ENCODE data around the gene DIP2A.
"Not testable (repeated sequence)": the region's sequence is repeated elsewhere in the genome, so short reads cannot be mapped to it uniquely, and the experiment has no call there.

DIP2A gene

DNA sequence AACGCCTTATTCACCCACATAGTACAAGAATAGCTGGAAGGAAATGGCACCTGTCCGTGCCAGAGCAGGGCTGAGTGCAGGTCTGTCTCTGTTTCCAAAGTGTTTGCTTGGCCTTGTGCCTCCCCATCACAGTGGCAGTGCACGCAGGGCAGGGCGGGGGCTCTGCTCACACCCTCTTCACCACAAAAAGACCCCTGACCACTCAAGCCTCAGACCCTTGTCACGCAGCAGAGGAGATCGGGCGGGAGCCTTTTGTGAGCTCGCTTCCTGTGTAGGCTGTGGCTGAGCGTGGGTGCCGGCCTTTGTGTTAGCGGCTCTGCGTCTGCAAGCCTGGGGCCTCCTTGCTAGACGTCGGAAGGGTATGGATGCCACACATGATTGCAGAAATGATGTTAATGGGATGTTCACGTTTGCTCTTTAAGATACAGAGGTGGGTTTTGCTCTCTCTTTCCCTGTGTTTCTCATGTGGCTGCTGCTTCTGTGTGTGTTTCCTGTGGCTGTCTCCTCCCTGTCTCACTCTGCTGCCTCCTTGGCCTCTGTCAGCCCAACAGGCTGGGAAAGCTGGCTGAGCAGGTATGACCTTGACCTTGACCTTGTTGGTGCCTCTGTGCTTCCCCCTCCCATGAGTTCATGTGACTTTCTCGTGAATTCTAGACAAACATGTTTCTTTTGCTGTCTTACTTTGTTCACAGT lies 100.7 kb downstream of the DIP2A start:
- DNase-seq, result no peak

DNA sequence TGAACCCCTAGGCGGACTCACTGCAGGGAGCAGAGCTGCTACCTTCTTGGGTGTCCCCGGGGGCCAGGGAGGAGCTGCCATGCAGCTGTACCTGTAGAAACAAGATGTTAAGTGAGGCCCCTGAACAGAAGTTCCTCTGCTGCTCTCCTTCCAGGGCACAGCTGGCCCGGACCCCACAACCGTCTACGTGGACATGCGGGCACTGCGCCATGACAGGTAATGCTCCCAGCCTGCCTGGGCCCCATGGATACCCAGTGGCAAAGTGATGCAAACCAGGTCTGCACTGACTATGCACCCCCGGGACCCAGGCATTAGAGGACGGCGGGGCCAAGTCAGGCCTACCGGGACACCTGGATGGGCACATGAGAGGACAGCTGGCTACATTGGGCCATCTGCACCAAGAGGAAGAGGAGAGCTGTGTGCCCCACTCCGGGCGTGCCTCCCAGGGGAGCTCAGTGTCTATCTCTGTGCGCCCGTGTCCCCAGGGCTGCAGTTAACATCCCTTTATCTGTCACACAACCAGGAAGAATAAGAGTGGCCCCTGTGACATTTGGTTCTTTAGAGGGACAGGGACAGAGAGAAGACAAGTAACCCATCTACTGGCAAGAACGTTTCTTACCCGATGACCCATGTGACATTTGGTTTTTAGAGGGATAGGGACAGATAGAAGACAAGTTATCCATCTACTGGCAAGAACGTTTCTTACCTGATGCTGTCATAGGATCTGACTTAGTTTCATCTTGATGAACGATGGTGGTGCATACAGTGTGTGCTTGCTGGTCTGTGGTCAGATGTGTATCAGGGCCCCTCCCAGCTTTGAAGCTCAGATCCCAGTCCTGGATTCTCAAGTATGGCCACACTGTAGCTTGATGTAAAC lies 102.1 kb downstream of the DIP2A start:
- no peak for DNase-seq

DNA sequence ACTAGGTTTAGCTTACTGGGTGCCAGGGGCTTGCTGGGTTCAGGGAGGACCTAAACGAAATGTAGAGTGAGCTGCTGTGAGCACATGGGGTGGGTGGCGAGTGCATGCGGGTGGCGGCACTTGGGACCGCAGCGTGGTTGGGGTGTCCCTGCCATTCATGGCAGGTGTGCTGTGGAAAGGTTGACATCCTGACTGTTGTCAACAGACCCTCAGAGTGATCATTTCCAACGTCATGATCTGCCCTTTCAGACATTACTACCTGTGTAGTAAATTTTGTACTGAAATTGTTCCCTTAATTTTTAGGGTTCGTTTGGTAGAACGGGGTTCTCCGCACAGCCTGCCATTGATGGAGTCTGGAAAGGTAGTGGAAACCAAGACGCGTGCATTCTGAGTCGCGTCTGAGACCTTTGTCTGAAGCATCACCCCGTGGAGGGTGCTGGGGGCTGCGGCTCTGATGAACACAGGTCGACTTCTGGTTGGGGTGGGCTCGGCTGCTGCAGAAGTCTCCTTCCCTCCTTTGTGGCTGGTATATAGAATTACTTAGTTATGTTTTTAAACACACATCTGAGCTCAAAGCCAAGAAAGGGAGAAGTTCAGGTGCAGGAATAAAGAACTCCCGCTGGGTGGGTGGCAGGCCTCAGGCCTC lies 102.9 kb downstream of the DIP2A start:
- DNase-seq, result no peak

DNA sequence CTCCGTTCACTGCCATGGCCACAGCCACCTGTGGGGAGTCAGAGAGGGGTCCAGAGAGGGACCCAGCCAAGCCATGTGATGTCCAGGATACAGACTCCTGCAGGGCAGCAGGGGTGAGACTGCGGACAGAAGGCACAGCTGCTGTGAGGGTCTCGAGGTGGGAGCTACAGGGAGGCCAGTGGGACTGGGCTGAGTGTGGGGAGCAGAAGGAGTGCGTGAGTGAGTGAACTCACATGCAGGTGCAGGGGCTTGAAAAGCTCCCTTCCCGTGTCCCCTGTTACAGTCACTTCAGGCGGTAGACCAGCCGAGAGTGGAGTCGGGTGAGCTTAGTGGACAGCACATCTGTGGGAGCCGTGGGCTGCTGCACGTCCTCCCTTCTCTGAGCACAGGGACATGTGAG lies 103.8 kb downstream of the DIP2A start:
- DNase-seq, result no peak

DNA sequence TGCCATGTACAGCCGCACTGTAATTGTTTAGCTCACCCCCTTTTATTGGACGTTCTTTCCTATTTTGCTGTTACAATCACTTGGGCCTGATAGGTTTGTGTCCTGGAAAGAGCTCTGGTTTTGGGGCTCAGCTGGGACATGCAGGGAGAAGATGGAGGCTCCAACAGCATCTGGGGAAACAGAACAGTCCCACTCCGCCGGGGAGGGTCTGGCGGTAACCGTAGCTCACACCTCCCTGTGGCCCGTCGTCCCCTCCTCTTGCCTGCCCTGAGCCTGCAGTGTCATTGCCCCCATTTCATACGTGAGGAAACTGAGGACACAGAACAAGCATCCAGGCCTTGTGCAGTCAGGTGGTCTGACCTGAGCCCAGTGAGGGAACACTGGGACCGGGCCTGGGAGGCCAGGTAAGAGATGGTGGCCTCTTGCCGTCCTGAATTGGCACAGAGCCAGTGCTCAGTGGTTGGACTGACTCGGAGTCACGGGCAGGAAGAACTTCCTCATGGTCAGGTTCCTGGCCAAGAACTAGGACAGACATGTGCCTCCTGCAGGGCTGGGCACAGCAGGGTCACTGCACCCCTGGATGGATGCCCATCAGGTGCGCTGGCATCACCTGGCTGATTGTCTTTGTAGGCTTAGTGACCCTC lies 104.4 kb downstream of the DIP2A start:
- DNase-seq, result no peak

DNA sequence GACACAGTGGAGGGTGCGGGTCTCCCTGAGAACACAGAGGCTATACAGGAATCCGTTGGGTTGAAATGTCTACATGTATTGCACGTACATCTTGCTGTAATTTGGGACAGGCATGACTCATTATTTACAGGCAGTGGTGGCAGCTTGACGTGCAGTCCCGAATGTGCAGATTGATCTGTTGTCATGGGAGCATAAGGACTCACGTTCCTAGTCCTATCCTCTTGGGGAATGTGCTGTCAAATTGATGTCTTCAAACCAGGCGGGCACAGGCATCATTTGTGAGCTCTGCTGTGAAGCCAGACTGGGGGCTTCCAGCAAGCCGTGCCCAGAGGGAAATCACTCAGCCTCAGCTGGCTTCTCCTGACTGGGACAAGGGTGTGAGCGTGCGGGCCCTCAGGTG lies 105.7 kb downstream of the DIP2A start:
- peak; percentile 12 for DNase-seq

DNA sequence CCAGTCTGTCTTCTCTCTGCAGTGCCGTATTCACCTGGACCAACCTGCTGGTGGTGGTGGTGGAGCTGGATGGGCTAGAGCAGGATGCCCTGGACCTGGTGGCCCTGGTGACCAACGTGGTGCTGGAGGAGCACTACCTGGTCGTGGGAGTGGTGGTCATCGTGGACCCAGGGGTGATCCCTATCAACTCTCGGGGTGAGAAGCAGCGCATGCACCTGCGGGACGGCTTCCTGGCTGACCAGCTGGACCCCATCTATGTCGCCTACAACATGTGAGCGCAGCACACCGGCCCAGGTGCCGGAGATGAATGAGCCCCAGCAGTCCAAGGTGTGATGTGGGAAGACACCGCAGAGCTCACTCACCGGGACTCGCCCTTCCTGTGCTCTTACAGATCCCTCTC lies 108.7 kb downstream of the DIP2A start:
- no peak for DNase-seq

DNA sequence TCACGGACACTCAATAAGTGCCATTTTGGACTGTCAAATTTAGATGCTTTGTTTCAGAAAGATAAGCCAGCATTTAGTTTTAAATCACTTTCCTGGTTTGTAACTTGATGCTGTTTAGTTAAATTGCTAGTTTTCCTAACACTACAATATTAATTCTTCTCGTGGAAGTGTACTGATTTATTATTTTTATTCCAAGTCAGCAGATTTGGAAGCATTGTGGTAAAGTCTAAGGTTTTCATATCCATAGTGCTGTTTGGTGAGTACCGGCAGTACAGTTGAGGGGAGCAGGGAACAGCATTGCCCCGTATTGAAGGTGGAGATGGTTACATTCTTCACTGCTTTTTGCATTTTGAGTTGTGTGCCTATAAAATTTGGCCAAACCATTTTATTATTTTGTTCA lies 109.9 kb downstream of the DIP2A start:
- no peak for DNase-seq

DNA sequence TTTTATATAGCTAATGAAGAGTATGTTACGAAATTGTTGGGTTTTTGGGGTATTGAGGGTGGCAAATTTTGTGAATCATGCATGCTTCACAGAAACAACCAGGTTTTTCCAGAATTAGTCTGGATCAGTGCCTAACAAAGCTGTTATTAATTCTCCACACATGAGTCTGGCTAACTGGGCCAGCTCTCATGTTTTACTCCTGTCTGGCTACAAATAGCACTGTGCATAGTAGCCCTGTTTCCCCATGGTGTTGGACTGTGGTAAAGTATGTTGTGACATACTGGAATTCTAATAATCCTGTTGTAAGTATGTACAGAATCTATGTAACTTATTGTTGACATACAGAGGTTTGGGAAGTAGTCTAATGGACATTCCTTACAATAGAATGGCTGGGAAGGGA lies 110.4 kb downstream of the DIP2A start:
- DNase-seq, result no peak

DNA sequence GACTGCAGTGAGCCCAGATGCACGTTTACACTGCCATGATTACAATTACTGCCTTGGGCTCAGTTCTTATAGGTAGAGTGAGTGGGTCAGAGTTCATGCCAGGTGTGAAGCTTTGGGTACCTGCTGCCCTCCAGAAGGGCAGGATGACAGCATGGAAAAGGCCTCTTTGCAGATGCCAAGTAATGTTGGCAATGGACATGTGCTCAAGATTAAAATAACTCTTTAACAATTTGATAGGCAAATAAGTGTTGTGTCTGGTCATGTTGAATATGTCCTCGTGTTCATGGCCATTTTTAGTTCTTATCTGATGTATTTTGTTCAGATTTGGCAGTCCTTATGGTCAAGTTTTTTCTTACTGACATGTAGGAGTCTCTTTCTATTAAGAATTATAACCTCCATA lies 111.4 kb downstream of the DIP2A start:
- no peak for DNase-seq

DNA sequence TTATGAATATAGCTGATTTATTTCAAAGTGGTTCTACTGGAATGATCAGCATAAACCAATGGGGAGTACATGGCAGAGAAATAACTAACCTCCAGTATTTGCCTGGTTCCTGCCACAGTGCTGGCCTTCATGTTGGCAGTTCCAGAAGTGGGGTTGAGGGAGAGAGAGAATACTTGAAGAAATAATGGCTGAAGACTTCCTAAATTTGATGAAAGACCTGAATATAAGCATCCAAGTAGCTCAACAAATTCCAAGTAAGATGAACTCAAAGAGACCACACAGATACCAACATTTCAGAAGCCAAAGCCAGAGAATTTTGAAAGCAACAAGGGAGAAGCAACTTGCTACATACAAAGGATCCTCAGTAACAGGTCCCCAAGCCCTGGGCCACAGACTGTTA lies 111.9 kb downstream of the DIP2A start:
- DNase-seq, result no peak

DNA sequence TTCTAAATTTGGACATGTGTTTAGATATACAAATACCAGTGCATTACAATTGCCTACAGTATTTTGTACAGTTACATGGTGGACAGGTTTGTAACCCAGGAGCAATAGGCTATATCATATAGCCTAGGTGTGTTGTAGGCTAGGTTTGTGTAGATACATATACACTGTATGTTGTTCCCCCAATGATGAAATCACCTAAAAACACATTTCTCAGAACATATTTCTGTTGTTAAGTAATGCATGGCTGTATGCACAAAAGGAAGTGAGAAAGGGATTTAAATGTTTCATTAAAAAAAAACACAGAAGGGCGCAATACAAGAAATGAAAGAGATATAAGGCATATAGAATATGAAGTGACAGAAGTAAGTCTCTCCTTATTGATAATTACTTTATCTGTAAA lies 114.2 kb downstream of the DIP2A start:
- DNase-seq, result no peak

DNA sequence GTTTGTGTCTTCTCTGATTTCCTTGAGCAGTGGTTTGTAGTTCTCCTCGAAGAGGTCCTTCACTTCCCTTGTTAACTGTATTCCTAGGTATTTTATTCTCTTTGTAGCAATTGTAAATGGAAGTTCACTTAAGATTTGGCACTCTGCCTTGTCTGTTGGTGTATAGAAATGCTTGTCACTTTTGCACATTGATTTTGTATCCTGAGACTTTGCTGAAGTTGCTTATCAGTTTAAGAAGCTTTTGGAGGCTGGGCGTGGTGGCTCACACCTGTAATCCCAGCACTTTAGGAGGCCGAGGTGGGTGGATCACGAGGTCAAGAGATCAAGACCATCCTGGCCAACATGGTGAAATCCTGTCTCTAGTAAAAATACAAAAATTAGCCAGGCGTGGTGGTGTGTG lies 119.1 kb downstream of the DIP2A start:
- DNase-seq, result not testable (repeated sequence)

DNA sequence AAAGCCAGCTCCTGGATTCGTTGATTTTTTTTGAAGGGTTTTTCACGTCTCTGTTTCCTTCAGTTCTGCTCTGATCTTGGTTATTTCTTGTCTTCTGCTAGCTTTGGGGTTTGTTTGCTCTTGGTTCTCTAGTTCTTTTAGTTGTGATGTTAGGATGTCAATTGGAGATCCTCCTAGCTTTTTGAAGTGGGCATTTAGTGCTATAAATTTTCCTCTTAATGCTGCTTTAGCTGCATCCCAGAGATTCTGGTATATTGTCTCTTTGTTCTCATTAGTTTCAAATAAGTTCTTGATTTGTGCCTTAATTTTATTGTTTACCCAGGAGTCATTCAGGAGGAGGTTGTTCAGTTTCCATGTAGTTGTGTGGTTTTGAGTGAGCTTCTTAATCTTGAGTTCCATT lies 120.7 kb downstream of the DIP2A start:
- DNase-seq, result not testable (repeated sequence)

DNA sequence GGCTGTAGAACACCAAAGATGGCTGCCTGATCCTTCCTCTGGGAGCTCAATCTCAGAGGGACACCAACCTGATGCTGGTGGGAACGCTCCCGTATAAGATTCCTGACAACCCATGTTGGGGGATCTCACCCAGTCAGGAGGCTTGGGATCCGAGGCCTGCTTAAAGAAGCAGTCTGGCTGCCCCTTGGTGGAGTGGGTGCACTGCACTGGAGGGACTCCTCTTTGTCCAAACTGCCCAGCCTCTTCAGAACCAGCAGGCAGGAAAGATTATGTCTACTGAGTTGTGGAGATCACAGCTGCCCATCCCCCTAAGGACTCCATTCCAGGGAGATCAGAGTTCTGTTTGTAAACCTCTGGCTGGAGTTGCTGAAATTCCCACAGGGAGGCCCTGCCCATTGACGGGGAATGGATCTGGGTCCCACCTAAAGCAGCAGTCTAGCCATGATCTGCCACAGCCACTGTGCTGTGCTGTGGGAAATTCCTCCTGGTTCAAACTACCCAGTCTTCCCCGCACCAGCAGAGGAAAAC lies 123.2 kb downstream of the DIP2A start:
- DNase-seq, result no peak

DNA sequence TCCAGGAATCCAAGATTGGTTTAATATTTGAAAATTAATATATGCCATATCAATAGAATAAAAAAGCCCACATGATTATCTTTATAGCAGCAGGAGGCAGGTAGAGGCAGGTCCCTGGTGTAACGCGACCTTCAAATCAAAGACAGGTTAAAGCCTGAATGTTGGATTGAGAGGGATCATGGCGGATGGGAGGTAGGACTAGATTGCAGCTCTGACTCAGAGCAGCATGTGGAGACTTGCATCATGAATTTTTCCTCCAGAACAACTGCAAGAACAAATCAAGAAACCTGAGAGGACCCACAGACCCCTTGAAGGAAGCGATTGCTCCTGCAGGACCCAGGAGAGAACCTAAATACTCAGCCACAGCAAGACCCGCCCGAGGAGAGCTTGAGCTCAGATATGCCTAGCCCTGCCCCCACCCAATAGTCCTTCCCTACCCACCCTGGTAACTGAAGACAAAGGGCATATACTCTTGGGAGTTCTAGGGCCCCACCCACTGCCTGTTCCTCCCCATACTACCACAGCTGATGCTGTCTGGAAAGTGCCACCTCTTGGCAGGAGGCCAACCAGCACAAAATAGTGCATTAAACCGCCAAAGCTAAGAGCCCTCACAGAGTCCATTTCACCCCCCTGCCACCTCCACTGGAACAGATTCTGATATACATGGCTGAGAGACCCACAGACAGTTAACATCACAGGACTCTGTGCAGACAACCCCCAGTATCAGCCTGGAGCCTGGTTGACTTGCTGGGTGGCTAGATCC lies 126.7 kb downstream of the DIP2A start:
- peak; percentile 46 for DNase-seq

DNA sequence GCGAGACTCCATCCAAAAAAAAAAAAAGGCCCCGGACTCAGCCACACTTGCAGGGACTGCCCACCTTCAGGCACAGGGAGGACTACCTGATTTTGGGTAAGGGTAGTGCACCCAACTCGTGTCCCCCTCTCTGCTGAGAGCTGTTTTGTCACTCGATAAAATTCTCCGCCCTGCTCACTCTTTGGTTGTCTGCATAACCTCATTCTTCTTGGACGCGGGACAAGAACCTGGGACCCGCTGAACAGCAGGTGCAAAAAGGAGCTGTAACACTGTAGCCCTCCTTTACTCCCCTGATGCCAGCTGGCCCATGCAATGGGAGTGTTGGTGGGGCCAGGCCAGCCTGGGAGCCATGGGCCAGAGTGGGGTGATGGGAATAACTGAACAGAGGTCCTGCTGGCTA lies 135.6 kb downstream of the DIP2A start:
- no peak for DNase-seq

DNA sequence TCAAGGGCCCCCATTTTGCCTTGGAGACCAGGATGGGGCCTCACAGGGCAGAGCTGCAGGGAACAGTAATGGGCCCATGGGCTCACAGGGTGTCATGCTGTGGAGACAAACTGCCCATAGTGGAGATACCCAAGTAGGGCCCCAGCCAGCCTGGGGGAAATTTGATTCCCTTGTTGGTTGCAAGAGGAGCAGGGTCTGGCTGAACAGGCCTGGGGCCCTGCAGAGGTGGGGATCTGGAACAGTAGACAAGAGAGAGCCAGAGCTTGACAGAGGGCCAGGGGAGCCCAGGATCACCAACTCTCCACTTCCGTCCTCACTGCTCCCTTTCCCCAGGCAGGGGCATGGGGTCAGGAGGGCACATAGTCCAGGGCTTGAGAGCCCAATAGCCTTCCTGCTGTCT lies 137.5 kb downstream of the DIP2A start:
- DNase-seq, result no peak

DNA sequence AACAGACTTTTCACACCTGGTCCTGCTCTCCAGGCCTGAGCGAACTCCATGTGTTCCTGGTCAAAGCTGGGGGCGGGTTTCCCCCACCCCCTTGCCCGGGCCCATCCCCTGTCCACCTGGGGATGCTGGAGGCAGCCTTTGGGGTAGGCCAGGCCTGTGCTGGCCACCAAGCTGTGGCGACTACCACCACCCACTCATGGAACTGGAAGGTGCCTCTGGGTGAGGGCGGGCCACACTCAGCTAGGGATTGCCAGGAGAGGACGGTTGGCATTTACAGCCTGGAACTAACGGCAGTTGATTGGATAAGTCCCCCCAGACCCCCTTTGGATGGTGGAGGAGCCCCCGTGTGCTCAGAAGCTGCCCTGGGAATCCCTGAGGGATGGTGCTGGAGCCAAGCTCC lies 138.3 kb downstream of the DIP2A start:
- no peak for DNase-seq

DNA sequence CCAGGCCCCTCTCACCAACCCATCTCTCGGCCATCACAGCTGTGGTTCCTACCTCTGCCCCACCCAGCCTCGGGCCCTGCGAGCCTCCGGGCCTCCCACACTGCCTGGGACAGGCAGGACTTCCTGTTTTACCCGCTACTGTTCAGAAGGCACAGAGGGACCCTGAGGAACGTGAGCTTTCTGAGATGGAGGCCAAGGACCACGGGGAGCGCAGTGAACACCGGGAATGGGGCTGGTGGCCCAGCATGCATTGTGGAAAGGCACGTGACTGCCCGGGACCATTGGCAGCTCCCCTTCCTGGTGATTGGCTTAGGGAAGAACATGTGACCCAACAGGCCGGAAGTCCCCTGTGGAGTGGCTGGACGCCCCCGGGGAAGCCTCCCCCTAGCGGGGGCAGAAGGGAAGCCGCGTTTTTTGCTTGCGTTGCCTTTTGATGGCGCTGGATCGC lies 139.2 kb downstream of the DIP2A start:
- no peak for DNase-seq

DNA sequence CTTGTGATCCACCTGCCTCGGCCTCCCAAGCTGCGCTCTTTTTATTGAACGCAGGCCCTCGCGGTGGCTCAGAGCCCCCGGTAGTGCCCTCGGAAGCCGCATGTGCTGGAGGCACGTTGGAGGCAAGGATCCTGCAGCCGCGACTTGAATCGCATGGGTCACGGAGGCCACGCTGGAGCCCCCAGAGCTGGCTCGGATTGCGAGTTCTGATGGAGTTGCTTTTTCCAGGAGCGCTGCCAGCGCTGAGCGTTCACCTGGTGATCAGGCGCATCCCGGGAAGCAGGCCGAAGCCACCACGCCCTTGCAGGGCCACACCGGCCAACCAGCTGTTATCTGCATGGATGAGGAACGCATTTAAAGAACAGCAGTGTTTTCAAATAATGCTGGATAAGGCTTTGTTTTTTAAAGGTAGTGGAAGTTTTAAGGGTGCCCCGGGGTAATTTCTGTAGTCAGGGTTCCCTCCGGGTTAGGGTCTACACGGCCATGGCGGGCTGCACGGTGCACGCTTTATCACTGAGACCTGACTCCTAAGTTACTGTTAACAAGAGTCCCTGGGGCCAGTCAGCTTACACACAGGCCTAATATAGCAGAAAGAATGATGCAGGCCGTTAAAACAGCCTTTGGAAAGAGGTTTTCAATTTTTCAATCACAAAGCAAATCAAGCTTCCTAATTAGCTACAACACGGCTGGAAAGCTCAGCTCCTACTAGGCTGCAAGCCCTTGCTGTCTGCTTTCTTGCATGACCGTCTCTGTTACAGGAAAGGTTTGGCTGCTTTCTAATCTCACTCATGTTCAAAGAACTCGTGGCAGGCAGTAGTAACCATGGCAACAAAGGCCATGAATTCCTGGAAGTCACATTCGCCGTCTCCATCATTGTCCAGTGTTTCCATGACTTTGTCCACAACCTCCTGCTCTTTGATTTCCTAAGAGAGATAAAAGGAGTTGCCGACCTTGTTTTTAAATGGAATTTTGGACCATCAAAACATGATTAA lies 140.2 kb downstream of the DIP2A start:
- no peak for DNase-seq
